Neural cell (in vitro differentiated cells): Measurements from ENCODE around the gene BNIP2.

Experiments used
- EP300 ChIP-seq: fragments of 450-650 bp; conservative IDR thresholded peaks from 2 replicates; pipeline ENCODE4 v1.6.1; 2014; ENCODE audit warnings: antibody characterized with exemption, mild to moderate bottlenecking, moderate library complexity; ENCODE audit not compliant: poor library complexity, severe bottlenecking
- REST ChIP-seq: IDR thresholded peaks from 2 replicates; pipeline ENCODE4 v1.6.1; 2012; ENCODE audit warnings: borderline replicate concordance
- SMC3 ChIP-seq: fragments of 450-650 bp; conservative IDR thresholded peaks from 2 replicates; pipeline ENCODE4 v1.6.1; 2014; ENCODE audit warnings: antibody characterized with exemption, mild to moderate bottlenecking, moderate library complexity; ENCODE audit not compliant: poor library complexity
- TAF1 ChIP-seq: IDR thresholded peaks from 2 replicates; pipeline ENCODE4 v1.6.1; 2012; ENCODE audit warnings: low read depth
- TF ChIP-seq, protein P1 (sequence below): fragments of 450-650 bp; IDR thresholded peaks from 2 replicates; pipeline ENCODE4 v1.5.1; 2014; ENCODE audit warnings: antibody characterized with exemption, mild to moderate bottlenecking, moderate library complexity; ENCODE audit not compliant: poor library complexity, severe bottlenecking

DNA sequence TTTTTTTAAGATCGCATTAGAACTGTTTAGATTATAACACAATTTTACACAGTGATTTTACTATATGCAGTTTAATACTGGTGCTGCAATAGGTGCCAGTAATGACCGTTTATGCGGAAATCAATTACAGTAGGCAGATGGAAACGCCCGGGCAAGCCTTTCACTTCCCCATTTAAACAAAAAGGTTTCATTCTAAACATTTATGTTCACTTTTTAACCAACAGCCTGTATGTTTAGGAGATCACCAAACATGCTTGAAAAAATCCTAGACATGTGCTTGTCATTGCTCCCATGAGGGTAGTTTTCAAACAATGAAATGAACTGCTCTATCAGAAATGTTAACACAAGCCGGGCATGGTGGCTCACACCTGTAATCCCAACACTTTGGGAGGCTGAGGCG lies 2.7 kb downstream of the BNIP2 start:
- TF ChIP-seq SMC3: no peak
- no peak for TF ChIP-seq EP300
- TF ChIP-seq, protein P1, sequence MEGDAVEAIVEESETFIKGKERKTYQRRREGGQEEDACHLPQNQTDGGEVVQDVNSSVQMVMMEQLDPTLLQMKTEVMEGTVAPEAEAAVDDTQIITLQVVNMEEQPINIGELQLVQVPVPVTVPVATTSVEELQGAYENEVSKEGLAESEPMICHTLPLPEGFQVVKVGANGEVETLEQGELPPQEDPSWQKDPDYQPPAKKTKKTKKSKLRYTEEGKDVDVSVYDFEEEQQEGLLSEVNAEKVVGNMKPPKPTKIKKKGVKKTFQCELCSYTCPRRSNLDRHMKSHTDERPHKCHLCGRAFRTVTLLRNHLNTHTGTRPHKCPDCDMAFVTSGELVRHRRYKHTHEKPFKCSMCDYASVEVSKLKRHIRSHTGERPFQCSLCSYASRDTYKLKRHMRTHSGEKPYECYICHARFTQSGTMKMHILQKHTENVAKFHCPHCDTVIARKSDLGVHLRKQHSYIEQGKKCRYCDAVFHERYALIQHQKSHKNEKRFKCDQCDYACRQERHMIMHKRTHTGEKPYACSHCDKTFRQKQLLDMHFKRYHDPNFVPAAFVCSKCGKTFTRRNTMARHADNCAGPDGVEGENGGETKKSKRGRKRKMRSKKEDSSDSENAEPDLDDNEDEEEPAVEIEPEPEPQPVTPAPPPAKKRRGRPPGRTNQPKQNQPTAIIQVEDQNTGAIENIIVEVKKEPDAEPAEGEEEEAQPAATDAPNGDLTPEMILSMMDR: no peak
- TF ChIP-seq REST: no peak
- TF ChIP-seq TAF1: no peak
